Measurements from ENCODE around the gene MRPS34.

MRPS34 gene

GRCh38 chr16:1729026-1729425, 43.9 kb downstream of the MRPS34 start:
- Histone ChIP-seq H3K79me2 (ENCODE audit: low read length) (peaks cover 20% of the 10 kb centered on the region), H2AFZ (ENCODE audit: low read length) (no peak overlapping the region), H3K9me2 (replicated peaks; ENCODE audit: insufficient read depth, low read length) (no peaks in the 10 kb centered on the region), H3K9ac (ENCODE audit: low read length) (no peak overlapping the region), H3K27ac (ENCODE audit: low read length) (no peak overlapping the region), H3F3A (ENCODE audit: insufficient read depth, low read length) (no peaks in the 10 kb centered on the region), H3K4me2 (ENCODE audit: low read depth, low read length) (no peak overlapping the region), H3K36me3 (replicated peaks; ENCODE audit: insufficient read depth, low read length) (no peaks in the 10 kb centered on the region), H3K27me3 (replicated peaks; ENCODE audit: insufficient read depth, low read length) (no peaks in the 10 kb centered on the region), H3K9me3 (replicated peaks; ENCODE audit: insufficient read depth, low read length) (no peaks in the 10 kb centered on the region), H3K4me3 (ENCODE audit: low read length) (no peak overlapping the region), H3K4me1 (ENCODE audit: low read length) (no peaks in the 10 kb centered on the region), H4K20me1 (ENCODE audit: insufficient read depth, low read length) (no peaks in the 10 kb centered on the region)
- DNase-seq: no peak
- TF ChIP-seq CTCF (IDR thresholded peaks at IDR 0.05; ENCODE audit: low read length) (no peak), EZH2 (optimal IDR thresholded peaks at IDR 0.05; ENCODE audit: low read depth, low read length) (no peak), EZH2phosphoT487 (IDR thresholded peaks at IDR 0.05; ENCODE audit: low read length) (no peak)

- no peaks in the 10 kb centered on the region for H3F3A ChIP-seq (ENCODE audit: insufficient read depth, low read length)
- no peaks in the 10 kb centered on the region for H3K36me3 ChIP-seq (replicated peaks; ENCODE audit: insufficient read depth, low read length)
These were observed 45.0 kb downstream of the MRPS34 start for GRCh38 chr16:1727651-1728624.

GRCh38 chr16:1726661-1727502, 46.1 kb downstream of the MRPS34 start:
- no peaks in the 10 kb centered on the region for H3K36me3 ChIP-seq (replicated peaks; ENCODE audit: insufficient read depth, low read length)
- TF ChIP-seq EZH2phosphoT487 (IDR thresholded peaks at IDR 0.05; ENCODE audit: low read length): no peak
- TF ChIP-seq CTCF (IDR thresholded peaks at IDR 0.05; ENCODE audit: low read length): no peak
- TF ChIP-seq EZH2 (optimal IDR thresholded peaks at IDR 0.05; ENCODE audit: low read depth, low read length): no peak

More at GRCh38 chr16:1727651-1728624, 45.0 kb downstream of the MRPS34 start:
- Histone ChIP-seq H4K20me1 (ENCODE audit: insufficient read depth, low read length) (no peaks in the 10 kb centered on the region), H3K9me2 (replicated peaks; ENCODE audit: insufficient read depth, low read length) (no peaks in the 10 kb centered on the region), H3K9me3 (replicated peaks; ENCODE audit: insufficient read depth, low read length) (no peaks in the 10 kb centered on the region), H3K4me3 (ENCODE audit: low read length) (no peak overlapping the region), H3K79me2 (ENCODE audit: low read length) (peaks cover 30% of the 10 kb centered on the region), H3K9ac (ENCODE audit: low read length) (no peak overlapping the region), H3K4me2 (ENCODE audit: low read depth, low read length) (no peak overlapping the region), H3K4me1 (ENCODE audit: low read length) (no peaks in the 10 kb centered on the region), H2AFZ (ENCODE audit: low read length) (no peak overlapping the region), H3K27me3 (replicated peaks; ENCODE audit: insufficient read depth, low read length) (no peaks in the 10 kb centered on the region), H3K27ac (ENCODE audit: low read length) (no peak overlapping the region)
- no peak for DNase-seq
- TF ChIP-seq EZH2 (optimal IDR thresholded peaks at IDR 0.05; ENCODE audit: low read depth, low read length) (no peak), CTCF (IDR thresholded peaks at IDR 0.05; ENCODE audit: low read length) (no peak), EZH2phosphoT487 (IDR thresholded peaks at IDR 0.05; ENCODE audit: low read length) (no peak)

More at GRCh38 chr16:1726661-1727502, 46.1 kb downstream of the MRPS34 start:
- no peak for DNase-seq
- H2AFZ ChIP-seq (ENCODE audit: low read length): no peak overlapping the region
- H3K79me2 ChIP-seq (ENCODE audit: low read length): peaks cover 30% of the 10 kb centered on the region
- H3K27ac ChIP-seq (ENCODE audit: low read length): no peak overlapping the region
- no peak overlapping the region for H3K9ac ChIP-seq (ENCODE audit: low read length)
- H3K4me1 ChIP-seq (ENCODE audit: low read length): peaks cover 6% of the 10 kb centered on the region; the same call in 1 of the 2 replicates
- no peaks in the 10 kb centered on the region for H3K27me3 ChIP-seq (replicated peaks; ENCODE audit: insufficient read depth, low read length)
- no peak overlapping the region for H3K4me2 ChIP-seq (ENCODE audit: low read depth, low read length)
- H3K4me3 ChIP-seq (ENCODE audit: low read length): no peak overlapping the region
- peaks cover 3% of the 10 kb centered on the region; the same call in 1 of the 2 replicates for H3F3A ChIP-seq (ENCODE audit: insufficient read depth, low read length)
- no peaks in the 10 kb centered on the region for H4K20me1 ChIP-seq (ENCODE audit: insufficient read depth, low read length)
- no peaks in the 10 kb centered on the region for H3K9me3 ChIP-seq (replicated peaks; ENCODE audit: insufficient read depth, low read length)
- no peaks in the 10 kb centered on the region for H3K9me2 ChIP-seq (replicated peaks; ENCODE audit: insufficient read depth, low read length)
